ENCODE results near the gene MPST. TPM values are rescaled to one million over a fixed set of nuclear protein-coding genes. Genes with fewer than 3 reads are reported as not detected.
A peak's percentile ranks its signal among the peaks of the same experiment; 100 is the strongest.

Gene MPST
- polyA plus RNA-seq, 1 donor, result 134 TPM

DNA sequence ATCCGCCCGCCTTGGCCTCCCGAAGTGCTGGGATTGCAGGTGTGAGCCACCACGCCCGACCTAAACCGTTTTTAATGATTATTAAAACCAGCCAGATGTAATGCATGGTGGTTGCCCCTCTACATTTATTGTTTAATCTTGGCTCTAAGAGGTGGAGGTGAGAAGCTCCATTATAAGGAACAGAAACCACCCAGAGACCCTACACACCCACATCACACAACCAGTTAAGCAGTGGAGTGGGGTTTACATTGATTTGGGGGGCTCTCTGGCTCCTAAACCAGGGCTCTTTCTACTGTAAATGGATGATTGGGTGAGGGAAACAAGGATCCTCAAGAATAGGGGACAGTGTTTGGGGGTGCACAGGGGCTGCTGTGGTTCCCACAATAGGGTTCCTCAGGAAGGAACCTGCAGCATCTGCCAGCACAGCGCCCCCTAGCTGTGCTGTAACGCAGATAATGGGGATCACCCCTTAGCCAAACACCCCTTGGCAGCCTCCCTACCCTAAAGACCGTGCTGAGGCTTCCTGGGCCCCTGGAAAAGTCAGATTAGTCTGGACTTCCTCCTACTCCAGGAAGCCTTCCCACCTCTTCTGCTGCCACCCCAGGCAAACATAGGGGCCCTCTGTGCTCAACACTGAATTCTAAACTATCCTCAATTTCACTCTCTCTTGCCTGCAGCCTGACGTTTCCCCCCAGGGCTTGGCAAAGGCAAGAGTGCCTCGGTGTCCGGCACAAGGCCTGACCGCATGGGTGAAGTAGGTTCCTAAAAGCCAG is 2.4 kb downstream of the MPST start:
- no CpG with 5 or more reads among the region's 13 CpGs for WGBS (ENCODE audit: insufficient coverage, low lambda C conversion rate)
- peak overlapping the region; percentile 93 for H3K27ac ChIP-seq (ENCODE audit: low read length)
- H3K36me3 ChIP-seq (ENCODE audit: control insufficient read depth, insufficient read depth, low read length), result peaks cover 37% of the 10 kb centered on the region
- no peaks in the 10 kb centered on the region for H3K27me3 ChIP-seq (ENCODE audit: control insufficient read depth, insufficient read depth, low read length)
- peaks cover 62% of the 10 kb centered on the region for H3K4me1 ChIP-seq (ENCODE audit: control insufficient read depth, insufficient read depth, low read length)
- peak; percentile 60 to 61 for DNase-seq
- no peak overlapping the region for H3K4me3 ChIP-seq (ENCODE audit: low read length)
- peaks cover 11% of the 10 kb centered on the region for H3K9me3 ChIP-seq (ENCODE audit: control insufficient read depth, low read depth, low read length)

DNA sequence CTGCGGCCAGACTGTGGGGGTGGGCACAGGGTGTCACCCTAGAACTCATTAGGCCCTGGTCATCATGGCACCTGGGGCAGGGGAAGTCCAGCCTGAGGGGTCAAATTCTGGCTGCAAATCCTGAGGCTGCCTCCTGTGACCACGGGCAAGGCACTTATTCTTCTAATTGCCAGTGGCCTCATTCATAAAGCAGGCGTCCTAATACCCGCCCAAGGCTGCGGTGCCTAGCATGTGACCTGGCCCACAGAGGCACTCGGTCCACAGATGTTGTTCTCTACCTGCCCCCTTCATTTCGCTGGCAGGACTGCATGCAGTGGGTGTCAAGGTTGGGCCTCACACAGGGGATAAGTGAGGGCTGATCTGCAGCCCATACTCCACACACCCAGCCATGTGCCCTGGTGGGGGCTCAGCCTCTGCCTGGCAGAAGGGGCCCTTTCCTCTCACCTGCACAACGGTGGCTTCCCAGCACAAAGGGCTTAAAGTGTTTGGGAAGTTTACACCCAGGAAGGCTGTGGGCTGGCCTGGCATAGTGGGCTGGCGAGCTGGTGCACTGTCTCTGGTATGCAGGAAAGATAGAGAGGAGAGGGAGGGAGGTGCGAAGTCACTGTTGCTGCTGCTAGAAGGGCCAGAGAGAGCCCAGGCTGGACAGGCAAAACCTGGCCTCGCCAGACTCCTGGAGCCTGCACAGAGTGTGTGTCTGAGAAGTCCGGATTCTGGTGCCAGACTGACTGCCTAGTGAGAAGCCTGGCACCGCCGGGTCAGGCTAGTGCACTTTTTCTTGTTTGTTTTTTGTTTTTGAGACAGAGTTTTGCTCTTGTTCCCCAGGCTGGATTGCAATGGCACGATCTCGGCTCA is 3.2 kb downstream of the MPST start:
- peak; percentile 58 to 68 for DNase-seq
- H3K36me3 ChIP-seq (ENCODE audit: control insufficient read depth, insufficient read depth, low read length), result peaks cover 39% of the 10 kb centered on the region
- peaks cover 61% of the 10 kb centered on the region for H3K4me1 ChIP-seq (ENCODE audit: control insufficient read depth, insufficient read depth, low read length)
- H3K9me3 ChIP-seq (ENCODE audit: control insufficient read depth, low read depth, low read length), result peaks cover 11% of the 10 kb centered on the region
- WGBS (ENCODE audit: insufficient coverage, low lambda C conversion rate), result no CpG with 5 or more reads among the region's 16 CpGs
- no peak overlapping the region for H3K4me3 ChIP-seq (ENCODE audit: low read length)
- no peaks in the 10 kb centered on the region for H3K27me3 ChIP-seq (ENCODE audit: control insufficient read depth, insufficient read depth, low read length)
- H3K27ac ChIP-seq (ENCODE audit: low read length), result peak overlapping the region; percentile 93

DNA sequence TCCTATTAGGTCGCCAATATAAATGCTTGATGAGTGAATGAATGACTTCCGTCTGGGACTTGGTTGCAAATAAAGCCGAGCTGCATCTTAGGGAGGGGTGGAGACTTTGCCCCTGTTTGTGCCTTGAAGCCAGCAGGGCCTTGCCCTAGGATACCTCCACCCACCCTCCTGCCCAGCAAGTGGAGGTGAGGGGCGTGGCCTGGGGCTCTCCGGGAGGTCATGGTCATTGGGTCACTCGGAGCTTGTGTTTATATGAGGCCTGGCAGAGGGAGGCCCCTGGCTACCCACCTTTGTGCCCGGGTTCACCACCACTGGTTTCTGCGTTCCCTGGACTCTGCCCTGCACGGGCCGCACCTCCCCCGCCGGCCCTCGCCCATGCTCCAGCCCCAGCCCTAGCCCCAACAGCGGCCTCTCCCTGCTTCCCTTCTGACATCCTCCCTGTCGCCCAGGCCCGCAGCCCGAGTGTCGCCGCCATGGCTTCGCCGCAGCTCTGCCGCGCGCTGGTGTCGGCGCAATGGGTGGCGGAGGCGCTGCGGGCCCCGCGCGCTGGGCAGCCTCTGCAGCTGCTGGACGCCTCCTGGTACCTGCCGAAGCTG is 4.3 kb downstream of the MPST start:
- Histone ChIP-seq H3K9me3 (ENCODE audit: control insufficient read depth, low read depth, low read length) (peaks cover 11% of the 10 kb centered on the region), H3K27me3 (ENCODE audit: control insufficient read depth, insufficient read depth, low read length) (no peaks in the 10 kb centered on the region), H3K36me3 (ENCODE audit: control insufficient read depth, insufficient read depth, low read length) (peaks cover 42% of the 10 kb centered on the region), H3K27ac (ENCODE audit: low read length) (peak overlapping the region; percentile 93), H3K4me3 (ENCODE audit: low read length) (peak overlapping the region; percentile 48), H3K4me1 (ENCODE audit: control insufficient read depth, insufficient read depth, low read length) (peaks cover 64% of the 10 kb centered on the region)
- whole genome bisulfite sequencing (ENCODE audit: insufficient coverage, low lambda C conversion rate), result no CpG with 5 or more reads among the region's 34 CpGs
- DNase-seq, result peak; percentile 92

DNA sequence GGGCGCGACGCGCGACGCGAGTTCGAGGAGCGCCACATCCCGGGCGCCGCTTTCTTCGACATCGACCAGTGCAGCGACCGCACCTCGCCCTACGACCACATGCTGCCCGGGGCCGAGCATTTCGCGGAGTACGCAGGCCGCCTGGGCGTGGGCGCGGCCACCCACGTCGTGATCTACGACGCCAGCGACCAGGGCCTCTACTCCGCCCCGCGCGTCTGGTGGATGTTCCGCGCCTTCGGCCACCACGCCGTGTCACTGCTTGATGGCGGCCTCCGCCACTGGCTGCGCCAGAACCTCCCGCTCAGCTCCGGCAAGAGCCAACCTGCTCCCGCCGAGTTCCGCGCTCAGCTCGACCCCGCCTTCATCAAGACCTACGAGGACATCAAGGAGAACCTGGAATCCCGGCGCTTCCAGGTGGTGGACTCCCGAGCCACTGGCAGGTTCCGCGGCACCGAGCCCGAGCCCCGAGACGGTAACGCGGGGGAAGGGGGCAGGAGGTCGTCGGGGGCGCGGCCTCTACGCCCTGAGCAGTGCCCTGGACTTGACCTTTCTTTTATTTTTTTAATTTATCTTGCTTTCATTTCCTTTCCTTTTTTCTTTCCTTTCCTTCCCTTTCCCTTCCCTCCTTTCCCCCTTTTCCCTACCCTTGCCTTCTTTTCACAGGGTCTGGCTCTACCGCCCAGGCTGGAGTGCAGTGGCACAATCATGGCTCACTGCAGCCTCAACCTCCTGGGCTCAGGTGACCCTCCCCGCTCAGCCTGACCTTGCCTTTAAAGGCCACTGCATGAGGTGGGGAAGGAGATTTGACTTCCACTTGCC is 5.0 kb downstream of the MPST start:
- Histone ChIP-seq H3K4me1 (ENCODE audit: control insufficient read depth, insufficient read depth, low read length) (peaks cover 69% of the 10 kb centered on the region), H3K36me3 (ENCODE audit: control insufficient read depth, insufficient read depth, low read length) (peaks cover 49% of the 10 kb centered on the region), H3K9me3 (ENCODE audit: control insufficient read depth, low read depth, low read length) (peaks cover 11% of the 10 kb centered on the region), H3K27ac (ENCODE audit: low read length) (peak overlapping the region; percentile 93), H3K27me3 (ENCODE audit: control insufficient read depth, insufficient read depth, low read length) (no peaks in the 10 kb centered on the region), H3K4me3 (ENCODE audit: low read length) (peak overlapping the region; percentile 48)
- DNase-seq, result no peak
- no CpG with 5 or more reads among the region's 71 CpGs for WGBS (ENCODE audit: insufficient coverage, low lambda C conversion rate)

DNA sequence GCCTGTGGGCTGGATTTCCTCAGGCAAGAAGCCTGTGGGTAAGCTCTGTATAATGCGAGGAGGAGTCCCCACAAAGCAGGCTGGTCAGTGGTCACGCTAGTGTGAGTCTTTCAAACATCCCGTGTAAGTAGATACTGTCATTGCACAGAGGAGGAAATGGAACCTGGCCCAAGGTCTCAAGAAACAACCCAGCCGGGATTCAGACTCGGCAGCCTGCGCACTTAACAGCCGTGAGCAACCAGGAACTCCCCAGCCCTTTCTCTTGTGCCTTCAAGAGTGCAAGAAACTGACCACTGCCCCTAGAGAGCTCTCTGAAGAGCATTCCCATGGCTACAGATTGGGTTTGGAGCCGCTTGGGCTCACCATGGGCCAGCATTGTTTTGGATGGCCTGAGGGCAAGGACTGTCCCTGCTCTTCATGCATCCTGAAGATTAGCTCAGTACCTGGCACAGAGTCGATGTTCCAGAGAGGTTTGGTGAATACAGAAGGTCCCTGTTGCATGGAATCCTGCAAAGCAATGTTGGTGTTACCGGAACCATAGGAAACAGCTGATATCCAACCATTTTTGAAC is 6.0 kb downstream of the MPST start:
- DNase-seq, result no peak
- no CpG with 5 or more reads among the region's 10 CpGs for WGBS (ENCODE audit: insufficient coverage, low lambda C conversion rate)
- Histone ChIP-seq H3K36me3 (ENCODE audit: control insufficient read depth, insufficient read depth, low read length) (peaks cover 59% of the 10 kb centered on the region), H3K27me3 (ENCODE audit: control insufficient read depth, insufficient read depth, low read length) (no peaks in the 10 kb centered on the region), H3K4me3 (ENCODE audit: low read length) (peak overlapping the region; percentile 48), H3K4me1 (ENCODE audit: control insufficient read depth, insufficient read depth, low read length) (peaks cover 65% of the 10 kb centered on the region), H3K9me3 (ENCODE audit: control insufficient read depth, low read depth, low read length) (peaks cover 11% of the 10 kb centered on the region), H3K27ac (ENCODE audit: low read length) (peak overlapping the region; percentile 93)

DNA sequence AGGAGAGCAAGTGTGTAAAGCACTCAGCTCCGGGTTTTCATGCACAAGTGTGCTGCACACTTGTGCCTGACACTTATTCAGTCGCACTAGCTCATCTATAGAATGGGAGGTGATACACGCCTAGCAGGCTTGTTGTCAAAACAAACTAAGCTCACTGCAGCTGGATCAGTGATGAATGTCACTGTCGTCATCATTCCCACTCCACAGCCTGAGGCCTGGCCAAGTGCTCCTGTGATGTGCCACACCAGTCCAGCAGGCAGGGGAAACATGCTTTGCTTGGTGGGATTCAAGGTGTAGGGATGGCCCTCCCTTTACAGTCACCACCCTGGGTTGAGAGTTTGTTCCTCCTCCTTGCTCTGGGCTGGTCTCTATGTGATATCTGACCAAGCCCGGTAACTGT is 6.8 kb downstream of the MPST start:
- Histone ChIP-seq H3K4me3 (ENCODE audit: low read length) (peak overlapping the region; percentile 48), H3K4me1 (ENCODE audit: control insufficient read depth, insufficient read depth, low read length) (peaks cover 63% of the 10 kb centered on the region), H3K36me3 (ENCODE audit: control insufficient read depth, insufficient read depth, low read length) (peaks cover 66% of the 10 kb centered on the region), H3K27me3 (ENCODE audit: control insufficient read depth, insufficient read depth, low read length) (no peaks in the 10 kb centered on the region), H3K27ac (ENCODE audit: low read length) (peak overlapping the region; percentile 93), H3K9me3 (ENCODE audit: control insufficient read depth, low read depth, low read length) (peaks cover 11% of the 10 kb centered on the region)
- no CpG with 5 or more reads among the region's 5 CpGs for WGBS (ENCODE audit: insufficient coverage, low lambda C conversion rate)
- no peak for DNase-seq

DNA sequence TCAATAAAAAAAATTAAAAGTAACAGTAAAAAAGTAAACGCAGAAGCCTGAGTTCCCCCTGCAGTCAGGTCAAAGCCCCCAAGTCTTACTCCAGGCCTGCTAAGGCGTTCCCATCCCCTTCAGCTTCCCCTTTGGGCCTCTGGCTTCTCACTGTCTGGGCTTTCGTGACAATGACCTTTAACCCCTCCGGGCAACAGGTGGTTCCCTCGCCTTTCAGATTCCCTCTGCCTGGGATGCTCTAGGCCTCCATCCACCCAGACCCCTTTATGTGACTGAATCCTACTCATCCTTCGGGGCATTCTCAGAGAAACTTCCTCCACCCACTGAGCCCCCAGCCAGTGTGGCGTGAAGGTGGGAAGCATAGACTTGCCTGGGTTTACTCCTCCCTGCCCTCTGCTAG is 8.0 kb downstream of the MPST start:
- WGBS (ENCODE audit: insufficient coverage, low lambda C conversion rate), result 70% methylated on average over 3 of the region's 7 CpGs
- H3K27ac ChIP-seq (ENCODE audit: low read length), result peak overlapping the region; percentile 13
- no peak overlapping the region for H3K4me3 ChIP-seq (ENCODE audit: low read length)
- peaks cover 64% of the 10 kb centered on the region for H3K4me1 ChIP-seq (ENCODE audit: control insufficient read depth, insufficient read depth, low read length)
- peaks cover 66% of the 10 kb centered on the region for H3K36me3 ChIP-seq (ENCODE audit: control insufficient read depth, insufficient read depth, low read length)
- DNase-seq, result peak in 1 of 2 donors; percentile 50
- no peaks in the 10 kb centered on the region for H3K27me3 ChIP-seq (ENCODE audit: control insufficient read depth, insufficient read depth, low read length)
- H3K9me3 ChIP-seq (ENCODE audit: control insufficient read depth, low read depth, low read length), result peaks cover 11% of the 10 kb centered on the region

DNA sequence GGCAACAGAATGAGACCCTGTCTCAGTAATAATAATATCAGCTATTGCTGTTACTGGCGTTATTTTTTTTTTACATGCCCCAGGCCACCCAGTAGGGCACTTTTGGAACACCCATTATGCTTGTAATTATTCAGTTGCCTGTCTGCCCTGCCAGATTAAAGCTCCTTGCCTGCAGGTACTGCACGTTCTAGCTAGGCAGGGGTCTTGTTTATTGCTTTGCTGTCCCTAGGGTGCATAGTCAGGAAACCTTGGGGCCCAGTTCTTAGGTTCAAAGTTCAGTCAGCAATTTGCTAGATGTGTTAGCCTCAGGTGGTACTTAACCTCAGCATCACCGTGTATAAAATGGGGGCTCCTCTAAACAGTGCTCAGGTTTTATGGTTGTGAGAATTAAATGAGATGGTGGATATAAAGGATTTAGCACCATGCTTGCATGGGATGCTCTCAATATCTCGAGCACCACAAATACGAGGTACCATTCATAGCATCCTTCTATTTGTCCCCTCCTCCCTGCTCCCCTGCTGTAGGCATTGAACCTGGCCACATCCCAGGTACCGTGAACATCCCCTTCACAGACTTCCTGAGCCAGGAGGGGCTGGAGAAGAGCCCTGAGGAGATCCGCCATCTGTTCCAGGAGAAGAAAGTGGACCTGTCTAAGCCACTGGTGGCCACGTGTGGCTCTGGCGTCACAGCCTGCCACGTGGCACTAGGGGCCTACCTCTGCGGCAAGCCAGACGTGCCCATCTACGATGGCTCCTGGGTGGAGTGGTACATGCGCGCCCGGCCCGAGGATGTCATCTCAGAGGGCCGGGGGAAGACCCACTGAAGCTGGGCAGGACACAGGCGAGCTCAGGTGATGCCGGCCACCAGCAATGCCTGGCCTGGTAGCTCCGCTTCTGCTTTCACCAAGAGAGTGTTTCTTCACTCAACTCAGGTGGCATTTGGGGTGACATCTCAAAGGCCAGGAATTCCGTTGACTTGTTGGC is 9.4 kb downstream of the MPST start:
- Histone ChIP-seq H3K4me3 (ENCODE audit: low read length) (no peak overlapping the region), H3K27me3 (ENCODE audit: control insufficient read depth, insufficient read depth, low read length) (no peaks in the 10 kb centered on the region), H3K9me3 (ENCODE audit: control insufficient read depth, low read depth, low read length) (peaks cover 9% of the 10 kb centered on the region), H3K27ac (ENCODE audit: low read length) (peak overlapping the region; percentile 29), H3K36me3 (ENCODE audit: control insufficient read depth, insufficient read depth, low read length) (peaks cover 66% of the 10 kb centered on the region), H3K4me1 (ENCODE audit: control insufficient read depth, insufficient read depth, low read length) (peaks cover 70% of the 10 kb centered on the region)
- WGBS (ENCODE audit: insufficient coverage, low lambda C conversion rate), result no CpG with 5 or more reads among the region's 22 CpGs
- DNase-seq, result peak in 1 of 2 donors; percentile 44
